ENCODE results near the gene CACNA2D3. TPM values are rescaled to one million over a fixed set of nuclear protein-coding genes. Genes with fewer than 3 reads are reported as not detected.

CACNA2D3 gene
- total RNA-seq, 2 donors from 2014 or later: 1.1 to 5.9 TPM

DNA sequence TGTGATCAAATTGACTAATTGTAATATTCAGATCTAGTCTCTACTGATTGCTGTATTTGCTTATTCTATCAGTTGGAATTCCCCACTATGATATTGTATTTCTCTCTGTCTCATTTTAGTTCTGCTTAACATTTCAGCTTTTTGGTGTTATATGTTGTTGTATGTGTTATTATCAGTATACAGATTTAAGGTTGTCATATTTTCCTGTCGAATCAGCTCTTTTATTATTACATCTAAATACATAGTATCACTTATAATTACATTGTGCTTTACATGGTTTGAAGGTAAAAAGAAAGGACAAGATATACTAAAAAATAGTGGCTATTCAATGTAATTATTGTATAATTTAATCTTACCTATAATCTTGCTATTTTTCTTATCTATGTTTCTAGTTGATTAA lies 598.3 kb downstream of the CACNA2D3 start:
- Histone ChIP-seq H3K4me3 (no peak overlapping the region), H3K27ac (no peak overlapping the region), H3K36me3 (no peaks in the 10 kb centered on the region), H3K9me3 (no peaks in the 10 kb centered on the region), H3K4me1 (replicated peaks) (no peaks in the 10 kb centered on the region), H3K27me3 (replicated peaks; ENCODE audit: insufficient read depth) (no peaks in the 10 kb centered on the region)
- WGBS: 98% methylated on average over 1 of the region's 1 CpG
- no peak for TF ChIP-seq POLR2A (IDR thresholded peaks at IDR 0.05)
- TF ChIP-seq CTCF (IDR thresholded peaks at IDR 0.05): no peak
- TF ChIP-seq POLR2AphosphoS5 (IDR thresholded peaks at IDR 0.05): no peak
- no peak for DNase-seq (ENCODE audit: low spot score)
- intact Hi-C loops (cut with DNase I): no loop called here

- intact Hi-C loops (cut with DNase I): no loop called here
- Histone ChIP-seq H3K36me3 (no peaks in the 10 kb centered on the region), H3K27me3 (replicated peaks; ENCODE audit: insufficient read depth) (no peaks in the 10 kb centered on the region), H3K4me3 (no peak overlapping the region), H3K9me3 (no peaks in the 10 kb centered on the region), H3K27ac (no peak overlapping the region), H3K4me1 (replicated peaks) (no peaks in the 10 kb centered on the region)
- no peak for TF ChIP-seq CTCF (IDR thresholded peaks at IDR 0.05)
- TF ChIP-seq POLR2AphosphoS5 (IDR thresholded peaks at IDR 0.05): no peak
- no peak for TF ChIP-seq POLR2A (IDR thresholded peaks at IDR 0.05)
- no peak for DNase-seq (ENCODE audit: low spot score)
- 71% methylated on average over 10 of the region's 10 CpGs for WGBS
These were observed 609.5 kb downstream of the CACNA2D3 start for GRCh38 chr3:54731732-54732445.

DNA sequence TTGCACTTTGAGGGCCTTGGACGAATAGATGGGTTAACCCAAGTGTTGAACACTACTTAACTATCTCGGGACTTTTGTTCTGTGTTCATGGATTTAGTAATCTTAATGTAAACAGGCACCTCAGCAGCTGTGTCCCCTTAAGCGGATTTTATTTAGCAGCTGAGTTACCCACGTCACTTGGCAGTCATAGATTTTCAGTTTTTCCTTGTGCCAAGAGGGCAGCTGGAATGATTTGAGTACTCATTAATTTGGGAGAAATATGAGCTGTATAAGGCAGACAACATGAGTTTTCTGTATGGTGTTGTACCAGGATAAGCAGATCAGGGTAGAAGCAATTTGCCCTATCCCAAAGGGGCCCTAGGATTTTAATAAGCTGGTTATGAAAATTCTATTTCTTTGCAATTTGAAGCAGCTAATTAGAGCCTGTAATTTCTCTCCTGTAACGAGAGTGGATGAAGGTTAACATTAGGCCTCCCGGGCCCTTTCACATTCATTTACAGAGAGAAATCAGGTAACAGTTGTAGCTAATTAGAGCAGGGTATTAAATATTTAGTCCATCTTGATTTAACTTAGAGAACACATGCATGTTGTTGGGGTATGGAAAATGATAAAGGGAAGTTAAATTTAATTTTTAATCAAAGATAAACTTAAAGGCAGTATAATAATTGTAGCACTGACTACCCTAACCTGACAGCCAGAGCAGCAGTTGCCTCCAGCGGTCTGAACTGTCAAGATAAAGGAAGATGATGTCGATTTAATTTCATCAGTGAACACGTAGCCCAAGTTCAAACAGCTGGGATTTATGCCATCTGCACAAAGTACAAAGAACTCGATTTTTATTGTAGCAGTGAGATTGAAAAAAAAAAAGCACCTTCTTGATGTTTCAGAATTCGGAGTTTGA lies 611.0 kb downstream of the CACNA2D3 start:
- intact Hi-C loops (cut with DNase I): no loop called here
- 51% methylated on average over 11 of the region's 11 CpGs for WGBS
- DNase-seq (ENCODE audit: low spot score): no peak
- TF ChIP-seq POLR2AphosphoS5 (IDR thresholded peaks at IDR 0.05) (no peak), CTCF (IDR thresholded peaks at IDR 0.05) (no peak), POLR2A (IDR thresholded peaks at IDR 0.05) (no peak)
- no peaks in the 10 kb centered on the region for H3K9me3 ChIP-seq
- no peaks in the 10 kb centered on the region for H3K36me3 ChIP-seq
- no peaks in the 10 kb centered on the region for H3K27me3 ChIP-seq (replicated peaks; ENCODE audit: insufficient read depth)
- no peak overlapping the region for H3K27ac ChIP-seq
- H3K4me1 ChIP-seq (replicated peaks): no peaks in the 10 kb centered on the region
- no peak overlapping the region for H3K4me3 ChIP-seq

DNA sequence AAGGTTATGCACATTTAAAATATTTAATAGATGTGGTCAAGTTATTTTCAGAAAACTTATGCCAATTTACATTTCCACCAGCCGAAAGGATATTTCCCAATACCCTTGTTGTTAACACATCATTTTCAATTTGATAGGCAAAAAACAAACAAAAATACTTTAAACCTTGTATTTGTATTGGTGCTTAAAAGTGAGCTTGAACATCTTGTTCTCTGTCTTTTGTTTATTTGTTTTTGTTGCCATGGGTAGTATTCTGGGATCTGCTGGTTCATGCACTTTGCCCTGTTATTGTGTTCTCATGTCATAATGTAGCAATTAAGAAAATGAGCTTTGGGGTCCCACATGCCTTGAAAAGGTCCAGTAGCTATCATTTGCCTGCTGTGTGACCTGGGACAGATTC lies 614.1 kb downstream of the CACNA2D3 start:
- DNase-seq (ENCODE audit: low spot score): no peak
- Histone ChIP-seq H3K27ac (no peak overlapping the region), H3K27me3 (replicated peaks; ENCODE audit: insufficient read depth) (no peaks in the 10 kb centered on the region), H3K4me3 (no peak overlapping the region), H3K4me1 (replicated peaks) (no peaks in the 10 kb centered on the region), H3K9me3 (no peaks in the 10 kb centered on the region), H3K36me3 (no peaks in the 10 kb centered on the region)
- TF ChIP-seq POLR2A (IDR thresholded peaks at IDR 0.05) (no peak), CTCF (IDR thresholded peaks at IDR 0.05) (no peak), POLR2AphosphoS5 (IDR thresholded peaks at IDR 0.05) (no peak)
- 61% methylated on average over 1 of the region's 1 CpG for WGBS
- intact Hi-C loops (cut with DNase I): no loop called here
